Activated naive CD4-positive, alpha-beta T cell treated with anti-CD3 and anti-CD28 coated beads, Interleukin-2, amount 50 U/mL, for 16 hours (primary cell): ENCODE measurements around the gene ZNF541.
"Not testable (repeated sequence)": the region's sequence is repeated elsewhere in the genome, so short reads cannot be mapped to it uniquely, and the experiment has no call there.

Experiments
- DNase-seq: peaks from one replicate; pipeline ENCODE4 v3.0.0-alpha.2; 2020

Gene ZNF541

GRCh38 chr19:47598407-47599349, 25.7 kb upstream of the ZNF541 start:
- no peak for DNase-seq

- DNase-seq = no peak
Measured at GRCh38 chr19:47595944-47596343, 23.0 kb upstream of the ZNF541 start.

DNA sequence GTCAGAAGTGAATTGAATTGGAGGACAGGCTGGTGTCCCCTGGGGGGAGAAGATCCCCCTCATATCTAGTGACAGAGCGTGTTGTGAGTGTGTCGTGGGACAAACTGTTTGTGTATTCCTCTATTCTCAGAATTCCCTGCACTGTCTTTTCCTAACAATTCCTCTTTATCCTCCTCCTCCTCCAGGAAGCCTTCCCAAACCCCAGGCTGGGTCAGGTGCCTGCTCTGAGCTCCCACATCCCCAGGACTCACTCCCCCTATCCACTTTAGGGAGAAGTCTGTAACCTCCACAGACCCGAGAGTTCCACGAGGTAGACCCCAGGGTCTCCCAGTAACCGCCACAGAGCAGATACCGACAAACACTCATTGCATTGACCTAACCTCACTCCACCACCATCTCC, 20.9 kb upstream of the ZNF541 start:
- DNase-seq = no peak

- DNase-seq = no peak
Measured at GRCh38 chr19:47589824-47590223, 16.9 kb upstream of the ZNF541 start.

DNA sequence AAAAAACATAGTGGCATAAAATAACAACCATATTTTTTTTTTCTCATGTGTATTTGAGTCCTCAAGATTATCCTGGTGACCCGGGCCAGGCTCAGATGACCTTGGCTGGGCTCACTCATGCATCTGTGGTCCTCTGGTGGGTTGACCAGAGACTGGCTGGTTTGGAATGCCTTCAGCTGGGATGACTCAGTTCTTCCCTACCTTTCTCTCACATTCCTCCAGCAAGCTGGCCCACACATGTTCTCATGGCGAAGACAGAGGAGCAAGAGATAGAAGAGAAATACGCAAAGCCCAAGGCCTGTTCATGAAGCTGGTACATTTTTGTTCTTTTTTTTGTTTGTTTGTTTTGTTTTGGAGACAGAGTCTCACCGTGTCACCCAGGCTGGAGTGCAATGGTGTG, 14.3 kb upstream of the ZNF541 start:
- no peak for DNase-seq

DNA sequence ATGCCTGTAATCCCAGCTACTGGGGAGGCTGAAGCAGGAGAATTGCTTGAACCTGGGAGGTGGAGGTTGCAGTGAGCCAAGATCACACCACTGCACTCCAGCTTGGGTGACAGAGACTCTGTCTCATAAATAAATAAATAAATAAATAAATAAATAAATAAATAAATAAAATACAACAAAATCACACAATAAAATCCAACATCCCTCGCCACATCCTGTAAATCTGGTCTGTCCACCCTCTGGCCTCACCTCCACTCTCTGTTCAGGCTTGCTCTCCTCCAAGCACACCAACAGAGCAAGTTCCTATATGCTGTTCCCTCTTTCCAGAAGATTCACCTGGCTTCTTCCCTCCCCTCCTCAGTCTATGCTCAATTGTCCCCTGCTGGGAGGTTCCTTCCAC, 10.2 kb upstream of the ZNF541 start:
- not testable (repeated sequence) for DNase-seq

DNA sequence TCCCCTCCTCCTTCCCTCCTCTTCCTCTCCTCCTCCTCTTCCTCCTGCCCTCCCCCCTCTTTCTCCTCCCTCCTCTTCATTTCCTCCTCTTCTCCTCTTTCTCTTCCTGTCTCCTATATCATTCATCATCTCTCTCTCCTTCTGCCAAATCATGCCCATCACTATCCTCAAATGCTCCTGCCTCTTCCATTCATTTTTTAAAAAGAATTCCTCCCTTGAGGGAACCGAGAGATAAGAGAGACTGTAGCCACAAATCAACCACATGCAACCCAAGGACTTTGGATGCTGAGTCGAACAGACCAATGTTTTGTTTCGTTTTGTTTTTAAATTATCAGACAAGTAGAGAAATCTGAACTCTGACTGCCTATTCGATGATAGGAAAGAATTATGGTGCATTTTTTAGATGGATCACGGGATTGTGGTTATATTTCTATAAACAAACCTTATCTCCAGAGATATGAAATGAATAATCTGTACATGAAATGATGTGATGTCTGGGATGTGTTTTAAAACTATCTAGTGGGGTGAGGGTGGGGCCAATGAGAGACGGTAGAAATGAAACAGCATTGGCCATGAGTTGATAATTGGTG, 9.5 kb upstream of the ZNF541 start:
- no peak for DNase-seq

- no peak for DNase-seq
Measured at GRCh38 chr19:47581605-47582319, 8.8 kb upstream of the ZNF541 start.

DNA sequence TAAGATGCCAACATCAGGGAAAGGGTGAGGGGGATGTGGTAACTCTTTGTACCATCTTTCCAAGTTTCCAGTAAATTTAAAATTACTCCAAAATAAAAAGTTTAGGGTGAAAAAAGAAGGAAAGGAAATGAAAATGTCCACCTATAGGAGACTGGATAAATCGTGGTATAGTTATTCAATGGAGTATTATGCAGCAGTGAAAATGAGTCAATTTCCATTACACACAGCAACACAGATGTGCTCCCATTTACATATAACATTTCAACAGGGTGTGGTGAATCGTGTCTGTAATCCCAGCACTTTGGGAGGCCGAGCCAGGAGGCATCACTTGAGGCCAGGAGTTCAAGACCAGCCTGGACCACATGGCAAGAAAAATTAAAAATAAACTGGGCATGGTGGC, 7.4 kb upstream of the ZNF541 start:
- DNase-seq = no peak

DNA sequence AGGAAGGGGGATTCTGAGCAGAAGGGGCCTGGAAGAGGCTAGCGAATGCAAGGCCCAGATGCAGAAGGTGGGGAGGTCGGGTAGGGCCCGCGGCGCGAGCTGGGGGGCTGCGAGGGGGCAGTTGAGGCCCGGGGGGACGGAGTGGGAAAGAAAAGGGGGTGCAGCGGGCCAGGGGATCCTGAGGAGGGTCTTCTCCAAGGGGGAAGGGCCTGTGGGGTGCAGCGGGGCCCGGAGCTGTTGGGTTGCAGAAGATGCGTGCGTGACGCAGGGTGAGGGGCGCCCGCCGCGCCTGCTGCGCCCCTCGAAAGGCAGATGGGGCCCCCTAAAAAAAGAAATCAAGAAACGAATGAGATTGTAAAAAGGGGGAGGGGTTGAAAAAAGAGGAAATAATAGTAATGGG, 313 bp downstream of the ZNF541 start:
- DNase-seq = no peak

DNA sequence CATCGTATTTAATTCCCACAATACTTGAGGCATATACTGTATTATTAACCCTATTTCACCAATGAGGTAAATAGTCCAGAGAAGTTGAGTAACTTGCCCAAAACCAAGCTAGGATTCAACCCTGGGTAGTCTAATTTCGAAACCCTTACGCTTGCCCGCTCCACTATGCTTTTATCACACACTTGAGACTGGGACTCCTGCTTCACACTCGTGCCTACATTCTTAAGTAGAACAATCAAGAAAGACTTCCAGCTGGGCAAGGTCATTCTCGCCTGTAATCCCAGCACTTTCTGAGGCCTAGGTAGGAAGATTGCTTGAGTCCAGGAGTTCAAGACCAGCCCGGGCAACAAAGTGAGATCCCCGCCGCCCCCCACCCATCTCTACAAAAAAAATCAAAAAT, 3.6 kb downstream of the ZNF541 start:
- DNase-seq = no peak

DNA sequence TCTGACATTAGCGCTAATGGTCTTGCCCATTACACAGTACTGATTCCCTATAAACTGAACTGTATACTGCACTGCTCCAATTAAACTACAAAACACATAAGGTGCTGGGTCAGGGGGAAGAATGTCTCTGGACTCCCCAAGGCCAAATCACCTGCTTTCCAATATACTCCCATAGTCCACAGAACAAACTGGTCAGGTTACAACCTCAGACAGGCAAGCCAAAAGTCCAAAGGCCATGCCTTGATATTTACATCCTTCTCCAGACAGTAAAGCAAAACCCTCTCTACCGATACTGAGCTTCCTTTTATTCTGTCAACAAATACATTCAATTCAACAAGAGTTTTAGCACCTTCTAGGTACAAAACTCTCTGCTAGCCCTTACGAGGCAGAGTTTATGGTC, 8.9 kb downstream of the ZNF541 start:
- no peak for DNase-seq

- no peak for DNase-seq
Measured at GRCh38 chr19:47561440-47562057, 11.4 kb downstream of the ZNF541 start.

GRCh38 chr19:47560999-47561398, 11.9 kb downstream of the ZNF541 start:
- DNase-seq = no peak

- DNase-seq = no peak
Measured at GRCh38 chr19:47550129-47550528, 22.8 kb downstream of the ZNF541 start.

- DNase-seq = no peak
Measured at GRCh38 chr19:47549261-47549862, 23.6 kb downstream of the ZNF541 start.

DNA sequence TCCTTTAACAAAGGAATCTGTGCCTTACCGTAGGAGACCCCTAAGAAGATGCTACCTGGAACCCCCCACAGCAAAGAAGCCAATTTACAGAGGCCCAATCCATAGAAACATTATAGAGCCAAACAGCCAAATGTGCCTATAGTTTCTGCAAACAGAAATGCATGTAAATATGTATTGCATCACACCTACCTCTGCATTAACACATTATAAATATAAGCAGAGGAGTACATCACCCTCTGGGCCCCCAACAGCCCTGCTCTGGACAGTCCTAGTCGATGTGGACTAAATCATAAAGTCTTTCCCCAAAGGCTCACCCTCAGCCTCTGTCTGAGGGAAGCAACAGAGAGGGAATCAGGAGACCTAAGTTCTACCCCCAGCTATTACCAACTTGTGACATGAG, 25.7 kb downstream of the ZNF541 start:
- DNase-seq = no peak

DNA sequence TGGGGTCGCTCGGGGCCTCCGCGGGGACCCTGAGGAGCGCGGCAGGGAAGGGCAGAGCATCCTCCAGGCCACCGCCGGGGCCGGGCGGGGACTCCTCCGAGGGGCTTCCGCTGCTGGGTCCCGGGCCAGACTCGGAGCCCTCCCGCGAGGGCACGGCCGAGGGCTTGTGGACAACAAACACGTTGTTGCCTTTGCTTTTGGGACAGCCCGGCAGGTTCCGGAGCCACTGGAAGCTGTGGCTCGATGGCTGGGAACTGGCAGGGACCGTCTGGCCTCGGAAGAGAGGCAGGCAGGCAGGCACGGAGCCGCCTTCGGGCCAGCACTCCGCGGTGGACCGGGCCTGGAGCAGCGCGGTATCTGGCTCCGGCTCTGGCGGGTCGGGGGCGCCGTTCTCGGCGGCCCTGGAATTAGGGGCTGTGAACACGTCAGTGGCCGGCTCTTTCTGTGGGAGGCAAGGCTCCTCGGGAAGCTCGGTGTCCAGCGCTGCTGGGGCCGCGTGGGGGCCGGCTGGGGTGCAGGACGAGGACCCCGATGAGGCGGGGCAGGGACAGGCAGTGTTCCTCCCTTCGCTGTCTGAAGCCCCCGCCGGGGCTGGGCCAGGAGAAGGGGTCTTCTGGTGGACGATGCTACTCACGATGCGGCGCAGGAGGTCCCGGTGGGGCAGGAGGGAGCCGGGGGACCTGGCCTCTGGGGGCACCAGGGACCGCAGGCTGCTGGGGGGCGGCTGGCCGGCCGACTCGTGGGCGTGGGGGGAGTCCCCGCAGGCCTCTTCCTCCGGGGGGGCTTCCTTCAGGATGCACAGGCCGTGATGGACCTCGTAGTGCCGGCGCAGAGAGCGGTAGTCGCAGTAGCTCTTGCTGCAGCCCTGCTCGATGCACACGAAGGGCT, 27.6 kb downstream of the ZNF541 start:
- no peak for DNase-seq

GRCh38 chr19:47544476-47544875, 28.5 kb downstream of the ZNF541 start:
- no peak for DNase-seq

DNA sequence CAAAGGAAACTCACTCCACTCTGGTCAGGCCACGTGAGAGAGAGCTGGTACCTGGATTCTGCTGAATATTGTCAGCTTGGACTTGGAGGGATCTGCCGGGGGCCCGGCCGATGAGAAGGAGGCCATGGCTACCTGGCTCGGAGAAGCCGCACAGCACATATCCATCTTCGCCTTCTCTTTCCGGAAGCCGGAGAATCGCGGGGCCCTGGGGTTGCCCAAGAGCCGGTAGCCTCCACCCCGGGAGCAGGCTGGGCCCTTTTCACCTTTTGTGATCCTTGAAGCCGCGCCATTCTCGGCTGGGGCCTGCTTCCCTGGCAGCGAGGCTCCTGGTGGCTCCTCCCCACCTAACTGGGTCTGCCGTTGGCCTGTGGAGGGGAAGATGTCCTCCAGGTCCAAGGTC, 28.9 kb downstream of the ZNF541 start:
- DNase-seq = no peak

DNA sequence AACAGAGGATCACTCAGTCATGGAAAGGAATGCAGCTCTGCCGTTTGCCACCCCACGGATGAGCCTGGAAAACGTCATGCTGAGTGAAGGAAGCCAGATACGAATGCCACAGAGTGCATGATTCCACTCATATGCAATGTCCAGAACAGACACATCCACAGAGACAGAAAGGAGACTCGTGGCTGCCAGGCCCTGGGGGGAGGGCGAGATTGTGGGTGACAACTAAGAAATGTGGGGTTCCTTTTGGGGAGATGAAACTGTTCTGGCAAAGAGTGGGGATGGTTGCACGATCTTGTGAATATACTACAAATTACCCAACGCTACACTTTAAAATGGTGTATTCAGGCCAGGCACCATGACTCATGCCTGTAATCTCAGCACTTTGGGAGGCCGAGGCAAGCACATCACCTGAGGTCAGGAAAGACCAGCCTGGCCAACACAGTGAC, 30.9 kb downstream of the ZNF541 start:
- no peak for DNase-seq

- no peak for DNase-seq
Measured at GRCh38 chr19:47541518-47541917, 31.4 kb downstream of the ZNF541 start.
